IgD-negative memory B cell (primary cell): ENCODE data around the gene ZNF521. TPM values are rescaled to one million over a fixed set of nuclear protein-coding genes. Genes with fewer than 3 reads are reported as not detected.

Experiments
- H3K27ac Mint-ChIP-seq, 3 donors: one replicate each; pipeline ENCODE4 v1.8.0; 2020 to 2022; ENCODE audit warnings: mild to moderate bottlenecking in 3 of 3, mixed read lengths in 3 of 3, moderate library complexity in 1 of 3
- H3K27me3 Mint-ChIP-seq: one replicate; pipeline ENCODE4 v1.8.0; 2021; ENCODE audit warnings: mixed read lengths
- H3K36me3 Mint-ChIP-seq: one replicate; pipeline ENCODE4 v1.8.0; 2020; ENCODE audit warnings: mild to moderate bottlenecking, mixed read lengths
- H3K4me1 Mint-ChIP-seq, 3 donors: one replicate each; pipeline ENCODE4 v1.8.0; 2020 to 2022; ENCODE audit warnings: mixed read lengths in 3 of 3, mild to moderate bottlenecking in 1 of 3
- H3K4me3 Mint-ChIP-seq, 4 donors: one replicate each; pipeline ENCODE4 v1.8.0; 2020 to 2022; ENCODE audit warnings: mild to moderate bottlenecking in 4 of 4, mixed read lengths in 4 of 4, moderate library complexity in 3 of 4
- H3K9me3 Mint-ChIP-seq, 3 donors: one replicate each; pipeline ENCODE4 v1.8.0; 2020 to 2021; ENCODE audit warnings: mixed read lengths in 3 of 3, mild to moderate bottlenecking in 1 of 3
- polyA plus RNA-seq: library from polyadenylated mRNA; unstranded; fragments of 300-500 nt; fragmentation: Illumina TruSeq; gene quantifications from one replicate; pipeline ENCODE4 v1.2.3, GENCODE V29; 2021

The ZNF521 gene
- polyA plus RNA-seq, 1 donor from 2014 or later, result not detected

DNA sequence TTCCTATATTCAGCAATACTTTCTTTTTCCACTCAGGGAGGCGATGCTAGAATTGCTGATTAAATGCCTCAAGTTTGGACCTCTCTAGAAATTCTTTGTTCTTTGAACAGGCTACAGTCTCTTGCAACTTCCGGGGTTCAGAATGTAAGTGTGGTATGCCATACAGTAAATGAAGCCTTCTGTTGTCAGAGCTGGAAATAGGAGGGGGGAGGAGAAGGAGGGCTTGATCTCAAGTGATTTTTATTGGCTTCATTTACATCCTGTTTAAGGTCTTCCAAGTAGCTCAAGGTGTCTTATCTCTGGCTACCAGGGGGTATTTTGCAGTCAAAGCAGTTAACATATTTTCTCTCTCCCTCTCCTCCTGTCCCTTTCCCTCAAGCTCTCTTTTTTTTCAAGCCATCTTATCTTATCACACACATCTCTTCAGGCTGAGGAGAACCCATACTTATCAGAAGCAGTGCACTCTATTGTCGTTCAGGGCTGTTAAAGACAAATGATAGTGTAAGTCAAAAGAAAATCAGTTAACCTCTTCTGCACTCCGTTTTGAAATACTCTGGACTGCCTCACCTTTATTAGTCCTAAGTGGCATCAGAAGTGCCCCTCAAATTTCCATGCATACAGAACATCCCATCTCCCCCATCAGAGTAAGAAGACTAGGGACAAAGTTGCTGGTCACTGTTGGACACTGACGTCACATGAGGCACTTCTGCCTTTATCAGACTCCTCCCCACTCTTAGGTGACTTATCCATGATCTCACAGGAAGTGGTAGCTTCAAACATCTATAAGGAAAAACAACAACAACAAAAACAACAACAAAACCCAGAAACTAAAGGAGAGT is 112.2 kb downstream of the ZNF521 start:
- no peak overlapping the region for H3K27ac Mint-ChIP-seq
- H3K9me3 Mint-ChIP-seq, result no peaks in the 10 kb centered on the region
- no peaks in the 10 kb centered on the region for H3K27me3 Mint-ChIP-seq
- H3K4me1 Mint-ChIP-seq, result no peaks in the 10 kb centered on the region
- H3K36me3 Mint-ChIP-seq, result no peaks in the 10 kb centered on the region
- H3K4me3 Mint-ChIP-seq, result no peak overlapping the region

DNA sequence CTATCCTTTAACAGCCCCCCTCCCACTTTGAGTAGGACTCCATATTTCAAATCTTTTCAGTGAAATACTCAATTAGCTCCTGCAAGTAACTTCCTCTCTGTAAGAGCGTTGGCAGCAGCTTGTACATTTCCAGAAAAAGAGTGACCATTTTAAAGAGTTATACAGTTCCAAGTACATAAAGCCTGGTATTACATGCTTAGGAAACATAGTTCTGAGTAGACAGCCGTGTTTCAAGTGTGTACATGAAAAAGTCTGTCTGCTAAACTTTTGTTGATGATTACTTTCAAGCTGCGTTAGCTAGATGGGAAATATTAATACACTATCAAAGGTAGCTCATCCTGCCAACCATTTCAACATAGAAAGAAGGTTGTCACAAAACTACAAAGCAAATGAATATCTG is 112.8 kb downstream of the ZNF521 start:
- Mint-ChIP-seq H3K27ac (no peak overlapping the region), H3K4me3 (no peak overlapping the region), H3K9me3 (no peaks in the 10 kb centered on the region), H3K36me3 (no peaks in the 10 kb centered on the region), H3K4me1 (no peaks in the 10 kb centered on the region), H3K27me3 (no peaks in the 10 kb centered on the region)

DNA sequence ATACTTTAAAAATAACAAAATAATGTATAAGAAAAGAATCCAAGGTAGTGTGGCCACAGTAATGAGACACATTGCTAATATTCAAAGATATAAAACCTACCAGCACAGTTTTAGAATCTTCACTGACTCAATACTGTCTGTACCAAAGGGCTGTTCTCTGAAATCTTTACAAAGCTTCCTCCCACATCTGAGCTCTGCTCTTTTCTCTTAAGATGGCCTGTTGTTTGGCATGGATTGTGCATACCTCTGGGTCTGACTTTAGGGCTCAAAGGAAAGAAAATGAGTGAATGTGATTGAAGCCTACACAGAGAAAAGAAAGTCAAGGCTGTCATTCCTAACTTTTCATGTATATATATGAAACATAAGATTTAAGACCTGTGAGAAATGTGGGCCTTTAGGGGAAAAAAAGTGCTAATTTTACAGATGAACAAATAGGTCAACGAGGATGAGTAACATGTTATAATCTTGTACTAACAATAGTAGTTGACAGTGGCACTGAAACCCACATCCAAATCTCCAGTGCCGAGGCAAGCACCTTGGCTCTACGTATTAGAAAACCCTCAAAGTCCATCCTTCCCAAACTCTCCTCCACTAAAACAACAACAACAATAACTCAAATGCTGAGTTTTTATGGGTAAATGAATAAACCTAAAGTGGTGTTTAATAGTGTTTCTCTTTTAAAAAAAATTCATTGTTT is 114.2 kb downstream of the ZNF521 start:
- H3K9me3 Mint-ChIP-seq, result no peaks in the 10 kb centered on the region
- H3K36me3 Mint-ChIP-seq, result no peaks in the 10 kb centered on the region
- no peaks in the 10 kb centered on the region for H3K4me1 Mint-ChIP-seq
- peaks cover 3% of the 10 kb centered on the region for H3K27me3 Mint-ChIP-seq
- H3K27ac Mint-ChIP-seq, result no peak overlapping the region
- H3K4me3 Mint-ChIP-seq, result no peak overlapping the region

DNA sequence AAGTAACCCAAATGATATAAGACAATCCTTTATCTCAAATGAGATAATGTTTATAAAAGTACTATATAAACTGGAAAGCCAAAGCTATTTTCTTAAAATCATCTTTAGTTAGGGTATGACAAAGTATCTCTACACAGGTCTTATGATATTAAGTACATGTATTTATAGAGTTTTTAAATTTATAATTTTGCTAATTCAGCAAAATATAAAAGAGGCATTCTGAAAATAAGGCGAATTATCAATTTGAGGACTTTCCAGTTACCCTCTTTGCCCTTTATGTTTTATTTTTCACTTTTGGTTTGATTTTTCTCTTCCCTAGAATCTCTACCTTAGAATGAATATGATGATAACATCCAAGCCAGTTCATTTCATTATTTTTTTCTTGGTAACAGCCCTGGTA is 115.2 kb downstream of the ZNF521 start:
- Mint-ChIP-seq H3K36me3 (no peaks in the 10 kb centered on the region), H3K27ac (no peak overlapping the region), H3K4me3 (no peak overlapping the region), H3K27me3 (peaks cover 3% of the 10 kb centered on the region), H3K9me3 (no peaks in the 10 kb centered on the region), H3K4me1 (no peaks in the 10 kb centered on the region)

DNA sequence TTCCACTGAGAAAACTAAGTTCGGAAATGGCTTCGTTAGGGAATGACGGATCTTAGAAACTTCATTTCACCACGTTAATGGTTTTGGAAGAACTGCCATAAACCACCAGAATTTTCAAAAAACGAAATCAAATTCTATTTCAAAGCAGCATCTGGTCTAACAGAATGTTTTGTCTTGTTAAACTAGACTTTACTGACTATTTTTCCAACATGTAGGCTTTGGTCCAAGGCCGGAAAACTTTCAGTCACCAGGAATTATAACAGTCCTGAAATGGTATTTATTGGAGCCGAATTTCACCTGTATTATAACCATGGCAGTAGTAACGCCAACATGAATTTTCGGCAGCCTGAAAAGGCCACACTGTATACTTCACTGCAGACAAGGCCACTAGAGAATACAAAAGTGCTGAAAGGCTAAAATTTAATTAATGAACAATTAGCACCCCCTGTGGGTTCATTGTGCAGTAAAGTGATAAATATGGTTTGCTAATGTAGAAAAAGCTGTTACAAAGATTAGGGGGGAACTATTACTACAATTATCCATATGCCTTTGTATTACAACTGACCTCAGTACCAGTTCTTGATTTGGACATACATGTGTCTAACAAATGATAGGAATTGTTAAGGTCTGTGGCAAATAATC is 116.4 kb downstream of the ZNF521 start:
- no peaks in the 10 kb centered on the region for H3K36me3 Mint-ChIP-seq
- H3K9me3 Mint-ChIP-seq, result no peaks in the 10 kb centered on the region
- no peak overlapping the region for H3K4me3 Mint-ChIP-seq

DNA sequence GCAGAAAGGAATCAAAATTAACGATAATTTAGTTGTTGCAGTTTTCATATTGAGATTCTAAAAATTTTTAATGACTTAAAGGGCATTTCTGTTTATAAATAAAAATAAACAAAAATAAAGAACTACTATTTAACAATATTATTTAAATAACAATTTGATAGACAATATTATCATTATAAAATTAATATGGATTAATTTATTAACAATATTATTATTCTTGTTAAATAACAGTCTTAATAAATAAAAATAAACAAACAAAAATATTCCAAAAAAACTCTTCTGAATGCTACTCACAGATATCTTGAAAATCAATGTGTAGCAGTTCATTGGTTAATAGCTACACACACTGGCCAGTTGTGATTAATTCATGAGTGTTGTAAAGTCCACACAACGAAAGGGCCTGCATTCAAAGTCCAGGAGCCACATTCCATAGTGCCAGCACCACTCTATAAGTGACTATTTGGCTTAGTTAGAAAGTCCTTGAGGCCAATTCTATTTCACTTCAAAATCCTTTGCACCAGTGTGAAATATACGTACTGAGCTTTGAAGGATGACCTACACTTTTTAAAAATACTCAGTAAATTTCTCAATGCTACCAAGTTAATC is 117.1 kb downstream of the ZNF521 start:
- no peak overlapping the region for H3K27ac Mint-ChIP-seq
- no peaks in the 10 kb centered on the region for H3K36me3 Mint-ChIP-seq
- no peak overlapping the region for H3K4me3 Mint-ChIP-seq
- peaks cover 5% of the 10 kb centered on the region for H3K27me3 Mint-ChIP-seq
- H3K9me3 Mint-ChIP-seq, result no peaks in the 10 kb centered on the region
- no peaks in the 10 kb centered on the region for H3K4me1 Mint-ChIP-seq

More for the DNA sequence above, 116.4 kb downstream of the ZNF521 start:
- Mint-ChIP-seq H3K27me3 (peaks cover 3% of the 10 kb centered on the region), H3K4me1 (no peaks in the 10 kb centered on the region), H3K27ac (no peak overlapping the region)

DNA sequence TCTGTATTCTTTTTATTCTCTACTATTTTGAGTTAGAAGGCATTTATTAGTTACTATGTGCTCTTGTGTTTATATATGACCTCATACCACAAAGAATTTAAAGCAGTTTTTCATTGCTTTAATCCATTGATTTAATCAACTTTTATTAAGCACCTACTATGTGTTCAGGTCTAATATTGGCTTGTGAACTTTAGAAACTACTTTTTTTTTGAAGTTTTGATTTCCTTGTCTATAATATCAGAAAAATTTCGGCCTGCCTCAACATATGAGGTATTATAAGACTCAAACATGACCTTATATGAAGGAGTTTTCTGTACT is 117.7 kb downstream of the ZNF521 start:
- Mint-ChIP-seq H3K27me3 (peaks cover 5% of the 10 kb centered on the region), H3K4me3 (no peak overlapping the region), H3K4me1 (no peaks in the 10 kb centered on the region)

DNA sequence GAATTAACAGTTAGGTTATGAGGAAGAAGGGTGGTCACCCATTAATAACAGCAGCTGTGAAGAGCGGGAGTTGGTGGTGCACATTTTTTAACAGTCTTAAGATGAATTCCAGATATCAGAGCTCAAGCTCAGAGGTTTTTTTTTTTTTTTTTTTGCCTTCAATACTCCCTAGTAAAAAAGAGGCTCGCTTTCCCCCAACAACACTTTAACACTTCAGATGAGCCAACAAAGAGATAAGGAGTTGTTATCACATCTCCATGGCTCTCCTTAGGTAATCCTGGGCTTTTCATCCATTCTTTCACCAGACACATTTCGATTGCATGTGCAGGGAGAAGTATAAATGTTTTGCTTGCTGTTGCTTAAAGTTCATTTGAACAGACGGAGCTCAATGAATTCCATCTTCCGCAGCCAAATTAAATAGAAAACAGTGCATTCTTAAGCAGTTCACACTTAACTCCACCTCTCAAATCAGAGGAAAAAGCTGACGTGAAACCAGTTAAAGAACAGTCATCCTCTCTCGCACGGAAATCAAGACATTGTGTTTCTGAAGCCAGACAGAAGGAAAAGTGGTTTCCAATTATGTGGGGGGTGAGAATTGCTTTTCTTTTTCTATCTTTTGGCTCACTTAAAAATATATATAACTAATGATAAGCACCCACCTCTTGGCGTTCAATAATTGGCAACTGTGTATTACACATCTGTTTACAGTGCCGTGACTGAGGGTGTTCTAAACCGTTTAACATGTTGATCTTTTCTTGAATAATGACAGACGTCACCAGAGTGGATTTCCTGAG is 118.2 kb downstream of the ZNF521 start:
- H3K9me3 Mint-ChIP-seq, result no peaks in the 10 kb centered on the region
- peaks cover 5% of the 10 kb centered on the region for H3K27me3 Mint-ChIP-seq
- H3K4me3 Mint-ChIP-seq, result no peak overlapping the region
- H3K27ac Mint-ChIP-seq, result no peak overlapping the region
- no peaks in the 10 kb centered on the region for H3K36me3 Mint-ChIP-seq
- no peaks in the 10 kb centered on the region for H3K4me1 Mint-ChIP-seq

More for the DNA sequence above, 117.7 kb downstream of the ZNF521 start:
- Mint-ChIP-seq H3K36me3 (no peaks in the 10 kb centered on the region), H3K27ac (no peak overlapping the region), H3K9me3 (no peaks in the 10 kb centered on the region)

DNA sequence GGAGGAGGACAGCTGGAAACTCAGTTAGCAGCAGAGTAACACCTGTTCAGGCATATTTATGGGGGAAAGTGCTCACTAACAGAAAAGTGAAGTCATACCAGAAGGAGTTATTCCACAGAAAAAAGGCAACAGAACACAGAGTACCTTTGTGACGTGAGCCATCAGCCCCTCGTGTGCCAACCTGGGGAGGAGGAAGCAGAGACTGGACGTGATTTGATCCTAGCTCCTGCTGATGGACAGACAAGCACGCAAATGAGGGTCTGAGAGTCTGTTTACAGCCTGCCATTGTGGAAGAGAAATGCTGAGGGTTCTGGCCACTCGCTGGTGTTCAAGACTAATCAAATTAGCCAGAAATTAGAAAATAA is 120.7 kb downstream of the ZNF521 start:
- Mint-ChIP-seq H3K4me3 (no peak overlapping the region), H3K27me3 (peaks cover 5% of the 10 kb centered on the region), H3K9me3 (no peaks in the 10 kb centered on the region), H3K4me1 (no peaks in the 10 kb centered on the region), H3K36me3 (no peaks in the 10 kb centered on the region), H3K27ac (no peak overlapping the region)

DNA sequence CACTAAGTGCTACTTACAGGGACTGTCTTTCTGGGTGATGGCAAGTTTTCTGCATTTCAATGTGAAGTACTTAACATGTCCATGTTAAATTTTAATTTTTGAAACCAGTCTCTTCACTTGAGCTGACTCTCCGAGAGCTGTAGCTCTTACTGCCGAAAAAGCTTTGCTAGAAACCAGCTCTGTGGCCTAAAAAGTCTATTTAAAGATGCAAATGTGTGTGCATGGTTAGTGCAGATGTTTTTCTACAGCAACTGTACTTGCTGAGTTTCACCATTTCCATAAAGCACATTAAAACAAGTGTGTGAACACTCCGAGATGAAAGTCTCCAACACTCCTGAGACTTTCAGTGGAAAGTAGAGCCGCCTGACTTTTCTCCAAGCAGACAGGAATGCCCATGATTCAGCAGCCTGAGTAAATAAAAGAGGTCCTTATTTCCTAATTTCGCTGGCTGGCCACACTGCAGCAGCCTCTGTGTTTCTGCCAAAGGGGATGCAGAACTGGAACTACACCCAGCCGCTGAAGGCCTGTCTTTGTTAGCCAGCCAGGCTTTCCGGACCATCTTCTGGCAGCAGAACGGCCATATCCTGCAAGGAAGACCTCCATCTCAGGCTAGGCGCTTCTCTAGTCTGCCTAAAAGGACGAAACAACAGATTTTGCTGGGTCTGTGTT is 121.2 kb downstream of the ZNF521 start:
- no peaks in the 10 kb centered on the region for H3K9me3 Mint-ChIP-seq
- no peaks in the 10 kb centered on the region for H3K4me1 Mint-ChIP-seq
- H3K36me3 Mint-ChIP-seq, result no peaks in the 10 kb centered on the region
- no peak overlapping the region for H3K27ac Mint-ChIP-seq
- H3K27me3 Mint-ChIP-seq, result peaks cover 5% of the 10 kb centered on the region
- no peak overlapping the region for H3K4me3 Mint-ChIP-seq

DNA sequence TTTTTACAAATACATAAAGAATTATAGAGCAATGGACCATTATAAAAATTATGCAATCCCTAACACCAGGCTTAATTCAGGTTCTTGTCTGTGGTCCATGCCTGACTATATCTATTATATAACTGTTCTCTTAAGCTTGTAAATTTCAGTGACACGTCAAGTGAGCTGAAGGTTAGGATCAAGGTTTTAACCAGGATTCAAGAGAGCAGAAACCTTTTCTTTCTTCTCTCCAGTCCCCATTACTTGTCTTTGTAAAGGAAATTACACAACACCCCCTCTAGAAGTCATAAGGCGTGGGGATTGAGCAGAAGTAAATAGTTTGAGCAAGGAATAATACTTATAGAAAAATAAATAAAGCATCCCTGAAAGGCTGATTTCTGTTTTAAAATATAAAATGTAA is 122.0 kb downstream of the ZNF521 start:
- Mint-ChIP-seq H3K9me3 (no peaks in the 10 kb centered on the region), H3K4me3 (no peak overlapping the region), H3K4me1 (no peaks in the 10 kb centered on the region), H3K27ac (no peak overlapping the region), H3K27me3 (peaks cover 5% of the 10 kb centered on the region), H3K36me3 (no peaks in the 10 kb centered on the region)

DNA sequence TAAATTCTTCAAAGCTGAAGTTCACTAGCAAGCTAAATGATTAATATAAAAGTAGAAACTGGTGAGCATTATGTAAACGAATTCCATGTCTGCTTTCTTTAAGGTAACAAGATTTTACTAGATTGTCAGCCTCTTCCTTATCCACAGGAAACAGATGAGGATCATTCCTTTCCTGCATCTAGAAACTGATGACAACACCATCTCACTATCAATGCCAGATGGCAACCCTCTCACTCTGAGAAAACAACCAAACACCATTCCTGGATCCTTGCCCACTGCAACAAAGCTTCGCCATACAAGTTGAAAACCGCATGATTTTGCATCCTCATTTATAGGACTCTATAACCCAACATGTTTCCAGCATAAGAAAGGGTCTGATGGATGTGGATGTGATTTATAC is 122.9 kb downstream of the ZNF521 start:
- Mint-ChIP-seq H3K36me3 (no peaks in the 10 kb centered on the region), H3K4me3 (no peak overlapping the region), H3K27me3 (peaks cover 5% of the 10 kb centered on the region), H3K9me3 (no peaks in the 10 kb centered on the region), H3K4me1 (no peaks in the 10 kb centered on the region), H3K27ac (no peak overlapping the region)

DNA sequence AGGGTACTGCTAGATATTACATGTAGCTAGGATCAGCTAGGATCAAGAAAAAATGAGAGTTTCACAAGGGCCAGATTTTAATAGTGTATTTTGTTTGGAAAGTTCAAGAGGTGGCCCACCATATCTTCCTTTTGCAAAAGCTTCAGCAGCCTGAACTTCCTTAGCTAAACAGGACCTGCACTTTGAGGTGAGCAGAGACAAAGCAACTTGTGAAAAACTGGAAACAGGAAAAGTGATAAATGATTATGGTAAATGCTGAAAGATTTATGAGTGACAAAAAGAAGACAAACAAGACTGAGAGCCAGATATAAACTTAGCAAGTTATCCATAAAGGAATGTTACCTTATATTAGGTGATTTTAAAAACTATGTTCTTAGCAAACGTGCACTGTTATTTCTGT is 123.6 kb downstream of the ZNF521 start:
- H3K27me3 Mint-ChIP-seq, result peaks cover 2% of the 10 kb centered on the region
- H3K36me3 Mint-ChIP-seq, result no peaks in the 10 kb centered on the region
- H3K4me3 Mint-ChIP-seq, result no peak overlapping the region

DNA sequence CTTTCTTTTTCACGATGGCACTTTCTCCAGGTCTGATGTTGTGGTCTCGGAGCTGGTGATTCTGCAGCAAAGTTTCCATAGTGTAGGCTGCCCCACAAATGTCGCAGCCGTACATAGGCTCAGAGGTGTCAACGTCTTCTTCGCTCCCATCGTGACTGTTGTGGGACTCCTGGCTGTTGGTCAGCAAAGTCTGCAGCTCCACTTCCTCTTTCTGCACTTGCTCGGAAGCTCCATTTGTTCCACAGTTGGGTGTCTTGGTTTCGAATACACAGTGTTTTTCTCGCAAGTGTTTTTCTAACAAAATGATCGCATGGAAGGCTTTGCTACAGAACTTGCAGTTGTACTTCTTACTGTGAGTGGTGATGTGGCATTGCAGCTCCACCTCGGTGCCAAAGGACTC is 126.8 kb downstream of the ZNF521 start:
- no peaks in the 10 kb centered on the region for H3K36me3 Mint-ChIP-seq
- no peak overlapping the region for H3K27ac Mint-ChIP-seq
- no peaks in the 10 kb centered on the region for H3K4me1 Mint-ChIP-seq
- H3K4me3 Mint-ChIP-seq, result no peak overlapping the region
- H3K27me3 Mint-ChIP-seq, result peaks cover under 1% of the 10 kb centered on the region
- no peaks in the 10 kb centered on the region for H3K9me3 Mint-ChIP-seq

More for the DNA sequence above, 123.6 kb downstream of the ZNF521 start:
- Mint-ChIP-seq H3K27ac (no peak overlapping the region), H3K9me3 (no peaks in the 10 kb centered on the region), H3K4me1 (no peaks in the 10 kb centered on the region)
